ENCODE data around the gene SERPINB2.
A peak's percentile ranks its signal among the peaks of the same experiment; 100 is the strongest.
"Not testable (repeated sequence)": the region's sequence is repeated elsewhere in the genome, so short reads cannot be mapped to it uniquely, and the experiment has no call there.

The SERPINB2 gene

DNA sequence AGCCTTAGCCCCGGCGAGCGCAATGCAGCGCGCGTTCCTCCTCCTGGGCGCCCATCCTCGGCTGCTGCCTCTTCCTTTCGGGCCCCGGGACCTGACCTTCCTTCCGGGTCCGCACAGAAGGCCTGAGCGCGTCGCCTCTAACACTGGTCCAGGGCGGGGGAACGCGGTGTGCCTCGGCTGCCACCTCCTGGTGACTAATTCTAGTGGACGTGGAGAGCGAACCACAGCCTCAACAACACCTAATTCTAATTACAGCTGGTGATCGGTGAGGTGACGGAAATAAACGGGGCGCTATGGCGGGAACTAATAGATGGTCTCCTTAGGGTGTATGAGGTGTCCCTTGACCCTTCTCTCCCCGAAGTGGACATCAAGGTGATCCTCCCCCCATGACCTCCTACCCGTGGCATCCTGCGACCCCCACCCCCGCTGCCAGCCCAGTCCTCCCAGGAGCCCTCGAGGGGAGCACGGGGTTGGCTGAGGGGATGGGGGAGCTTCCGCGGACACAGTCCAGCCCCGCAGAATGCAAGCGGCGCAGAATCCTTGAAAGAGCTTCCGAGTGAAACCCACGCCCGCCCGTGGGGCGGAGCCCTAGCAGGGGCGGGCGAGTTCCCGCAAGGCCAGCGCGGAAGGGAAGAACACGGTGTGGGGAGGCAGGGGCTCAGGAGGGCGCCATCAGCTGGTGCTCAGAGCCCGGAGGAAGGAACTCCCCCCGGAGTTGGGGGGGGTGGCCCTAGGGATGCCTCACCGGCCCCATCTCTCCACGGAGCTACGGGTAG, 48.8 kb downstream of the SERPINB2 start:
- peak in 1 of 2 donors; percentile 20 for DNase-seq (ENCODE audit: low read depth in 2 of 2)

- DNase-seq (ENCODE audit: low read depth in 2 of 2) = no peak
Observed at GRCh38 chr18:63936932-63937393, 49.5 kb downstream of the SERPINB2 start.

GRCh38 chr18:63940008-63940407, 52.5 kb downstream of the SERPINB2 start:
- DNase-seq (ENCODE audit: low read depth in 2 of 2) = no peak

- not testable (repeated sequence) for DNase-seq (ENCODE audit: low read depth in 2 of 2)
Observed at GRCh38 chr18:63940543-63941050, 53.1 kb downstream of the SERPINB2 start.

- DNase-seq (ENCODE audit: low read depth in 2 of 2) = no peak
Observed at GRCh38 chr18:63947051-63947790, 59.7 kb downstream of the SERPINB2 start.

DNA sequence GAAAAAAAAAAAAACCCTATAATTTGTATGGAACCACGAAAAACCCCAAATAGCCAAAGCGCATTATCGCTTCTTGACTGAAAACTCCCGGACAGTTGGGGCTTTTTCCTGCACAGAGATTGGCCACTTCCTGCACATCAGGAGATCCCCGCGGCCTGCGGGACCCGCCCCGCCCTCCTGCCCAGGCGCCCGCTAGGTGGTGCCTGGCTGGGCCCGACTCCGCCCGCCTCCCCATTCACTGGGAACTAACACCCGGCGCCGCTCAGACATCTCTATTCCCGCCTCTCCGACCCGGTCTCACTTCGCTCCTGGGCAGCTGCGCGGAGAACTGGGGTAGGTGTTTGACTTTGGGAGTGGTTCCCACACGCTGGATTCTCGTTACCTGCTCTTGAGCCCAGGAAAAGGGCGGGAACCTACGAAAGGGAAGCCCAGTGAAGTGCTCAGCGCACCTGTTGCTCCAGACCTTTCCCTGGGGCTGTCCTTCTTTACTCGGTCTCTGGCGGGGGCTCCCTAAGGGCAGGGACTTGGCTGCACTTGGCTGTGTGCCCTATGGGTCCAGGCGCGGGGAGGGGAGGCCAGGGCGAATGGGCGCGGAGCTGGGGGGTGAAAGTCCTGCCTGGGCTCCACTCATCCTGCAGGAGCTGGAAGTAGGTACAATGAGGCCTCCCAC, 61.7 kb downstream of the SERPINB2 start, which contains the start of gene HMSD:
TSS of gene HMSD (plus strand) at position 234 of the 670 bp plus-strand sequence. CDS start 4,155 bp downstream, outside the sequence.
- DNase-seq (ENCODE audit: low read depth in 2 of 2) = no peak

GRCh38 chr18:63951302-63951705, 63.8 kb downstream of the SERPINB2 start:
- DNase-seq (ENCODE audit: low read depth in 2 of 2) = no peak
